Activated CD4-positive, alpha-beta T cell treated with anti-CD3 and anti-CD28 coated beads for 24 hours (primary cell): ENCODE measurements around the gene CYP2W1.
"Not testable (repeated sequence)": the region's sequence is repeated elsewhere in the genome, so short reads cannot be mapped to it uniquely, and the experiment has no call there.

ENCODE experiments used
- DNase-seq, 2 donors: peaks; one replicate each; pipeline ENCODE4 v3.0.0-alpha.2; 2020; ENCODE audit warnings: low read depth in 2 of 2

The CYP2W1 gene

DNA sequence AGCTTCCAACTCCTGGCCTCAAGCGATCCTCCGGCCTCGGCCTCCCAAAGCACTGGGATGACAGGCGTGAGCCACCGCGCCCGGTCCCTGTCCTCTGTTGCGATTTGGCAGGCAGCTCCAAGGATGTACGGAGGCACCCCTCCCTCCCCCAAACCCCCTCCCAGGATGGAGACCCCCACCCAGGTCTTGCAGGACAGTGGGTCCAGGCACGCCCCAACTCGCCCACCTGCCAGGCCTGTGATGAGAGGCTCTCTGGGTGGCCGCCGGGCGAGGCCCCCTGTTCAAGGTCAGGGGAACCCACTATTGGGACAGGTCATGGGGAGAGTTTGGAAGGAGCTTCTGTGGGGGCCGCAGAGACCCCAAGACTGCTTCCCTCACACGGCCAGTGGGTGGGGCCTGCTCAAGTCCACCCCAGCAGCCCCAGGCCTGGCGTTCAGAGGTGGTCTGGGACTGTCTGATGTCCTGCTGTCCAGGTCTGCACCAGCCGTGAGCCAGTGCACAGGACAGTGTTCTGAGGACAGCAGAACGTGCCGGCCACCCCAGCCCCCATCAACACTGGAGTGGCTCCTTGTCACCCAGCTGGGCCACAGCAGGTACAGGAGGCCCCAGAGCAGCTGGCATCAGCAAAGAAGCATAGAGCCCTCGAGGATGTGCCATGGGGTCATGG, 31.0 kb upstream of the CYP2W1 start:
- no peak for DNase-seq

DNA sequence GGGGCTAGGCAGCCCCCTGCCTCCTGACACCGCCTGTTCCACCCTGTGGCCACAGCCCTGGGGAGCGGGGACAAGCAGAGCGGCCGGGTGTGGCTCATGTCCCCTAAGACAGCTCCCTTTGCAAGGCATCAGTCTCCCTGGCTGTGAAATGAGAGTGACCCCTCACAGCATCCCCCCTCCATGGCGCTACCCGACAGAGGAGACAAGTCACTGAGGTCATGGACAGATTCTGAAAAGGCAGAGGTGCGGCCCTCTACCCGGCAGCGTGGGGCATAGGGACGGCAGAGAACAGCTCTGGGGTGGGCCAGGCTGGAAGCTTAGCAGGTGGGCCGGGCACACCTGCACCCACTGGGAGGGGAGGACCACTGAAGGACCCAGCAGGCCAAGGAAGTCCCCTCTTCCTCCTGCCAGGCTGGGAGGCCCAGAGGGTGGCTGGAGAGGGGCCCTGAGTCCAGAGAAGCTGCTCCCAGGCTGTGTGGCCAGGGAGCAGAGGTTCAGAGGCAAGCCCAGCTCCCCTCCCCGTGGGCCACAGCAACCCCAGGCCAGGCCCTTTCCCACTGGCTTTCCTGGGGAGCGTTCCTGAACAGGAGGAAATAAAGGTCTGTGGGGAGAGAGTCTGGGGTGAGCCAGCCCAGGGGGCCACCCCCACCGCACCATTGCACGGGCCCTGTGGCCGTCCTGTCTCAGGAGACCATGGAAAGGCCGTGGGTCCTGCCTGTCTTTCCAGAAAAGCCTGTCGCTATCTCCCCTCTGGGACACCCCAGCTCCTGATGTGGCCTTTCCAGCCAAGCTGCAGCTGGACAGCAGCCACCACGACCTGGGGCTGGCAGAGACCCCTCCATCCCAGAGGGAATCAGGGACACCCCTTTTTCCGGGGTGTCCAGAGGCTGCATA, 30.2 kb upstream of the CYP2W1 start:
- DNase-seq = no peak

GRCh38 chr7:953547-954327, 29.2 kb upstream of the CYP2W1 start:
- DNase-seq = no peak

DNA sequence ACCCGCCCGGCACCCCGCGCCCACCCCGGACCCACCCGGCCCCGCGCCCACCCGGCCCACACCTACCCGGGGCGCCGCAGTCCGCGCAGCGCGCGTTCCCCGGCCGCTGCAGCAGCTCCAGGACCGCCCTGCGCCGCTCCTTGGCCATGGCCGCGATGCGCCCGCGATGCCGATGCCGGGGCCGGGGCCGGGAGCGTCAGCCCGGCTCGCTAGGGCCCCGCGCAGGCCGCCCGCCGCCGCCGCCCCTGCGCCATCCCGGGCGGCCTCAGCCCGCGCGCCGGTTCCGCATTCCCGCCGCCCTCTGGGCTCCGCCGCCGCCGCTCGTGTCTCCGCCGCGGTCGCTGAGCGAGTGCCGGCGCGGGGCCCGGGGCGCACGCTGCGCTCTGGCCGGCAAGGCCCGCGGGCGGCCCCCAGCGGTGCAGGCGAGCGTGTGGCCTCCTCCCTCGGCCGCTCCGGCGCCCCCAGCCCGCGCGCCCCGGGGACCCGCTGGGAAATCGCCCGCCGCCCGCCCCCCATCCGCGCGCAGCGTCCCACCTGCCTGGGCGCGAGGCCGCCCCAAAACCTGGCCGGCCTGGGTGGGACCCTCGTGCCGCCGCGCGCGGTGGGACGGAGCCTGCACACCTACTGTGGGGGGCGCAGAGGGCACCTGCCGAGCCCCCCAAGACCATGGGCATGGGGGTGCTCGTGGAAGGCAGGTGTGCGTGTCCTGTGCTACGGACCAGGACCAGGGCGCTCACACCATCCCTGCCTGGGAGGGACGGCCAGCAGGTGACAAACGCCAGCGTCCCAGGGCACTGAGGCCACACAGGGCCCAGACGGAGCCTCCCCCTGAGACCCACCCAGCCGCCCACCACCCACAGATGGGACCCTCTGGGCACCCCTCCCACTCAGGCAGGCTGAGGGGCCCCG, 28.4 kb upstream of the CYP2W1 start, which contains the start of gene ADAP1:
Gene ADAP1, minus strand, starts transcription at position 351 of the 909 bp plus-strand sequence. Its CDS starts 203 bp downstream, at position 148.
- peak; percentile 42 to 47 for DNase-seq

GRCh38 chr7:956031-956430, 26.9 kb upstream of the CYP2W1 start:
- no peak for DNase-seq

DNA sequence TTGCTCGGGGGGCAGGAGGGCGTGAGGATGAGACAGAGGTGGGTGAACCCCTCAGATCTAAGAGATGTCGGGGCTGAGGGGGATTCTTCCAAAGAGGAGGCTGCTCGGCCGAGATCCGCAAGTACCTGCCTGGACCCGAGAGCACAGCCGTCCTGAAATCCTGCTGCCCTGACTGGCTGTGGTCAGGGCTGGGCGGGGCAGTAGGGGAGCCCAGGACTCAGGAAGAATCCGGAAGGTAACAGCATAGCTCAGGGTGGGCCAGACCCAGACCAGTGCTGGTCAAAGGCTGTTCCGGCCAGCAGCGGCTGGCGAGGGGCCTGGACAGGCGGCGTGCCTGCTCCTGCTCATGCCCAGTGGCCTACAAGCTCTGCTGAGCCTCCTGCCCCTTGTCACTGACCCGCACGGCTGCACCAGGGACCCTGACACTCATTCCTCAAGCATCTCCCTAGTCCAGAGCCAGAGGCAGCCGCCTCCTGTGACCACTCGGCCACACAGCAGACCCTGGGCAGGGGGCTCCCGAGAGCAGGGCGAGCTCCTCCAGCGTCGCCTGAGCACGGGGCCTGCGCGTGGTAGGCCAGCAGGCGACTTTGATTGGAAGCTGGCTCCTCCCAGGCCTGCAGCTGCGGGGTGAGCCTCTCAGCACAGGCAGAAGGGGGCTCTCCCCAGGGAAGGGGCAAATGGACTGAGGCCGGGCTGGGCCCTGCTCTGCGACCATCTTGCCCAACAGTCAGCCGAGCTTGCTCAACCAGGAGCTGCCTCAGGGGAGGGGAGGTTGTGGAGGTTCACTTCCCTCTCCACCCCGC, 25.4 kb upstream of the CYP2W1 start:
- no peak for DNase-seq

GRCh38 chr7:958221-959200, 24.5 kb upstream of the CYP2W1 start:
- DNase-seq = no peak

DNA sequence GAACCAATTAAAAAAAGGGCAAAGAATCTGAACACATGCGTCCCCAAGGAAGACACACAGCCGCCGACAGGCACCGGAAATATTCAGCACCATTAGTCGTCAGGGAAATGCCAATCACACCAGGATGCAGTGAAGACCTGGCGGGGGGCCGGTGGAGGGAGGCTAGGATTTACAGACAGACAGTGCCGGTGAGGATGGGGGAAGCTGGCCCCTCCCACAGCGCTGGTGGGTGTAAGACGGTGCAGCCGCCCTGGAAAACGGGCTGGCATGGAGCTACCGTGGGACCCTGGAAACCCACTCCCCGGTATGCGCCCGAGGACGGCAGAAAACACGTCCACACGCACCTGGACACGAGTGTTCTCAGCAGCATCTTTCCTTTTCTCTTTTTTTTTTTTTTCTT, 23.7 kb upstream of the CYP2W1 start:
- DNase-seq = no peak

- DNase-seq = not testable (repeated sequence)
Measured at GRCh38 chr7:959740-960139, 23.2 kb upstream of the CYP2W1 start.

DNA sequence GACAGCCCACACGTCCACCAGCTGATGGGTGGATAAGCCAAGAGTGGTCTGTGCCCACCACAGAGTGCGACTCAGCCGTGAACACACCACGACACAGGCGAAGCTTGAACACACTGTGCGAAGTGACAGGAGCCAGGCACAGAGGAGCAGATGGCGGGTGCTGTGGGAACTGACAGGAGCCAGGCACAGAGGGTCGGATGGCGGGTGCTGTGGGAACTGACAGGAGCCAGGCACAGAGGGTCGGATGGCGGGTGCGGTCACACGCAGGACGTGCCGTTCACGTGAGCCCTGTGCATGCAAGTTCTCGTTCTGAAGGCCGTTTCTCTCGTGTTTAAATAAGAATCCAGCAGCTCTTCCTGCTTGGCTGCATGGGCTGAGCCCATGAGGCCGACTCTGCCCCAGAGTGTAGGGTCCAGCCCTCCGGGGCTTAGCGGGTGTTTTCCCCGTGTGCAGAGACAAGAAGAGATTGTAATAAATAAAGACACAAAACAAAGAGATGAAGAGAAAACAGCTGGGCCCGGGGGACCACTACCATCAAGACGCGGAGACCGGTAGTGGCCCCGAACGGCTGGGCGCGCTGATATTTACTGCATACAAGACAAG, 22.6 kb upstream of the CYP2W1 start:
- no peak for DNase-seq

- DNase-seq = not testable (repeated sequence)
Measured at GRCh38 chr7:960972-961371, 22.0 kb upstream of the CYP2W1 start.

GRCh38 chr7:961546-962400, 21.2 kb upstream of the CYP2W1 start:
- DNase-seq = no peak

DNA sequence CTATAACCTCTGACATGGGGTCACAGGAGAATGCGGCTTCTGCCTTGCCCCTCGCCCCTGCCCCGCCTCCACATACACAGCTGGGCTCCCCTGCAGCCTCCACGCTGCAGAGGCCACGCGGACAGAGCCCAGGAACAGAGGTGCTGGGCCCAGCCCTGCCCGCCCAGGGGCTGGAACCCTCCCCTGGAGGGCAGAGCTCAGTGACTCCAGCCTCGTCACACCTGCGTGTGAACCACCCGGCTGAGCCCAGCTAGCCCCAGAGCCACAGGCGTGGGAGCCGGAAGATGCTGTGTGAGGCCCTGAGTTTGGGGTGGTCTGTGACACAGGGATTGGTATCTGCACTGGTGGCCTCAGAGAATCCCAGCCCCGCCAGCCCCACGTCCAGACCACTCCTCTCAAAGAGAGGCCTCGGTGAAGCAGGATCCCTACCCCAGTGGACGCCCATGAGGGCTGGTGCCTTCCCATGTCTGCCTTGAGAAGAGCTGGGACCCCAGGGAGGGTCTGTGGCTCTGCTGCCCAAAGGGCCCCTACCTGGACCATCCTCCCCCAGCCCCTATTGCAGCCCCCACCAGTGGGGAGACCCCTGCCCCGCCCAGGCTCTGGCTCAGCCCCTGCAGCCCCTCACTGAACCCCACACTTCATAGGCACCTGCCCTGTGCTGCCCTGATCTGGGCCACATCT, 20.4 kb upstream of the CYP2W1 start:
- DNase-seq = no peak

DNA sequence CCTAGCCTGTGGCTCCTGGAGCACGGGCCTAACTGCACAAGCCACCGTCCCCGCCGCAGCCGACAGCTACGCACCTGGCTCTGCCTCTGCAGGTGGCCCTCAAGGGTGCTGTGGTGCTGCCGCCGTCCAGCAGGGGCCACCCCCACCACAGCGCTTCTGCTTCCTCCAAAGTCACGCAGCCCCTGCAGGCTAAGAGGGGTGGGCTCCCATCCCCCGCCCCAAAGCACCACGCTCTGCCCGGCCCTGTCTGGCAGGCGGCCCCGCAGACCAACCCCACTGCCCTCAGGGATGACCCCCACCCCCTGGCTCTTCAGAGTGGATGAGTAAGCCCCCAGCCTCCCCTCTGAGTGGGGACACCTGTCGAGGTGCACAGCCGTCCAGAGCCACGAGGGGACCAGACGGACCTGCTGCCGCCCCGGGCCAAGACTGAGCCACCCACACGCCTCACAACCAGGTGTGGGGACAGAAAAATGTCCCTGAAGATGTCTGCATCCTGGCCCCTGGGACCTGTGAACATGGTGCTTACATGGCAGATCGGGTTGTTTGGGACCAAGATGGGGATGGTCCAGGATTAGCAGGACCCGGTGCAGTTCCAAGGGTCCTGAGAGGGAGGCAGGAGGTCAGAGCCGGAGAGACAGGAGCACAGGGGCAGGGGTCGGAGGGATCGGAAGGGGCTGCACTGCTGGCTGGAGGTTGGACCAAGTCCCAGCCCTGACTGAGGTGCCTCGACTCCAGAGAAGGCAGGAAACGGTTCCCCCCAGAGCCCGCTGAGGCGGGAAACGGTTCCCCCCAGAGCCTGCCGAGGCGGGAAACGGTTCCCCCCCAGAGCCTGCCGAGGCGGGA, 19.5 kb upstream of the CYP2W1 start:
- DNase-seq = no peak

DNA sequence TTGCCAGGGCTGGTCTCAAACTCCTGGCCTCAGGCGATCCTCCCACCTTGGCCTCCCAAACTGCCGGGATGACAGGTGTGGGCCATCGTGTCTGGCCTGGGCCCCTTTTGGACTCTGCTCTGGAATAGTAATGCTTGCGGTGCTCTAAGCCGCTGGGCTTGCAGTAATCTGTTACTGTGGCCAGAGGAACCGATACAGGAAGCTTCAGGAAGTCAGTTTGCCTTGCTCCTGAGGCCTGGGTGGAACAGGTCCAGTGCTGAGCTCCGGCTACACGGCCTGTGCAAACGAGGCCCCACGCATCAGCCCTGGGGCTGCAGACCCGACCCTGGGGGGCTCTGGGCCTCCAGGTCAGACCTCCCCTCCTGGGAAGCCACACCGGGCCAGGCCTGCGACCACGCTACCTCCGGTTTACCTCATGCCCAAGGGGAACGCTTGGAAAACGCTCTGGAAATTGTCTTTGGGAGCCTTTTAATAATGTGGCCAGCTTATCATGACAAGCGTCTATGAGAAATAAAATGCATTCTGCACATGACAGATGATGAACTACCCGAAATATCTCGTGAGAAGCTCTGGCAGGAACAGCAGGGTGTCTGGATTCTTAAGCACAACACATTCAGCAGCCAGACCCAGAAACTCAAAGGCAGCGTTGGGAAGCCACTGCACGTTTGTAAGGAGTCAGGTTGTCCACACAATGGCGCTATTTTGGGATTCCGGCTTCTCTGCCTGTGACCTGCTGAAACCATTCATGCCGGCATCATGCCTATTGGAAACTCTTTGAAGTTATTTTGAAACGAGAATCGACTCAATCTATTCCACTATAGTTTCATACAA, 18.4 kb upstream of the CYP2W1 start:
- DNase-seq = no peak
